Measurements from ENCODE around the gene ANKRD11.
"Not testable (repeated sequence)": the region's sequence is repeated elsewhere in the genome, so short reads cannot be mapped to it uniquely, and the experiment has no call there.

The ANKRD11 gene

DNA sequence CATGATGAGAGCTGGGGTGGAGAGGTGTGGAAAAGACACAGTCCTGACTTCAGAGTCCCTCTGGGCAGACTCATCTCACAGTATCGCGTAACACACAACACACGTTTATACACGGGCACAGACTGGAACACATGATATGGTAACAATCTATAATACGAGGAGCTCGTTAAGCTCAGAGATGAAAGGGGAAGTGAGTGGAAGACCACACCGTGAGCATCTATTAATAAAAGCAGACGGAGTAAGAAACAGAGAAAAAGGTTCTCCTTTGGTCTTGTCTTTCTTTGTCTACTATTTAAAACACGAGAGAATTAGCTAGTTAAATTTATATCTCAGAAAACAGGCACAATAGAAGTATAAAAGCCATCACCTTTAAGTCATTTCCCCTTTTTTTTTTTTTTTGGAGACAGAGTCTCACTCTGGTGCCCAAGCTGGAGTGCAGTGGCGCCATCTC, 13.5 kb downstream of the ANKRD11 start:
- DNase-seq = no peak

DNA sequence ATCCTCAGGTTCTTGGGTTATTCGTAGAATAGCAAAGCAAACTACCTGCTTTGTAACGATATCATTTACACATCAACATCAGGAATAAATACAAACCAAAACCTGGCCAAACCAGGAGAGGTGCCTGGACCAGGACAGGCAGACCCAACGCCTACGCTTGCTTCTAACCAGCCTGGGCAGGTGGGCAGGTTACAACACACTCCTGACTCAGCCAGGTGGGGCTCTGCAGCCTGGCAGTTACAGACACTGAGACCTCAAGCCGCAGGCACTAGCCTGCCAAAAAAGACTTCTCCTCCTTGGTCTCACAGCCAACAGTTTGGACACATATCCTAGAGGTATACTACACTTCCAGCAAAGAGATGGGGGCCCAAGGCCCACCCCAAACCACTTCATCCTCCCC, 14.0 kb downstream of the ANKRD11 start:
- no peak for DNase-seq

- DNase-seq = no peak
Observed at GRCh38 chr16:89475144-89475543, 15.2 kb downstream of the ANKRD11 start.

GRCh38 chr16:89473791-89474414, 16.5 kb downstream of the ANKRD11 start:
- DNase-seq = no peak

DNA sequence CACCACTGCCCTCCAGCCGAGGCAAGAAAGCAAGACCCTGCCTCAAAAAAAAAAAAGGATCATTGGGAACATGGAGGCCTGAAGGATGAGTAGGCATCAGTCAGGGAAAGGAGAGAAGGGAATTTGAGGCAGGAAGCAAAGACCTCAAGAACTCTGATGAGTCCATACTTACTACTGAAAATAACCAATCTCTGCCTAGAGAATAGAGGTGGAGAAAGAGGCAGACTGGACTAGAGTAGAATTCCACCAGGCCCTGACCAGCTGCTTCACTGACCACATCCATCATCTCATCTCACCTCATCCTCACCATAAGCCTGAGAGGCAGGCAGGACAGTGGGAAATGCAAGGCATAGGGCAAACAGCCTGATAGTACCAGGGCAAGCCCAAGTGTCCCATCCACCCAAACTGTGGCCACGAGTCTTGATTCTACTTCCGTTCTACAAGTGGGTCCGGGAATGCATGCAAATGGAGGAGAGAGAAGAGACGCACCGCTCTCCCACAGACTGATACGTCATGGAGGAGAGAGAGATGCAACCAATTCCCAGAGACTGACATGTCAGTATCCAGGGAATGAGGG, 17.1 kb downstream of the ANKRD11 start:
- no peak for DNase-seq

- DNase-seq = no peak
Observed at GRCh38 chr16:89472711-89473075, 17.7 kb downstream of the ANKRD11 start.

- no peak for DNase-seq
Observed at GRCh38 chr16:89467382-89467781, 23.0 kb downstream of the ANKRD11 start.

DNA sequence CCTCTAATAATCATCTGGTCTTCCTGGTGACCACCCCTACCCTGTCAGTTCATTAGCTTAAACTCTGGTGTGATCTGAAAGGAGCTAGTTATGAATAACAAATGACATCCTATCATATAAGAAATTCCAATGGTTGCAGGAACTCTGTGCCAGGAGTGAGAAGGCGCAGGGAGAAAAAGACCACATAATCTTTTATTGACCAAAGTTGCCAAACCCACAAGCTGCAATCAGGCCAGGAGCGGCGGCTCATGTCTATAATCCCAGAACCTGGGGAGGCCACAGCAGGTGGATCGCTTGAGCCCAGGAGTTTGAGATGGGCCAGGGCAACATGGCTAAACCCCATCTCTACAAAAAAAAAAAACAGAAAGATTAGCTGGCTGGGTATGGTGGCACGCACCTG, 23.4 kb downstream of the ANKRD11 start:
- DNase-seq = no peak

DNA sequence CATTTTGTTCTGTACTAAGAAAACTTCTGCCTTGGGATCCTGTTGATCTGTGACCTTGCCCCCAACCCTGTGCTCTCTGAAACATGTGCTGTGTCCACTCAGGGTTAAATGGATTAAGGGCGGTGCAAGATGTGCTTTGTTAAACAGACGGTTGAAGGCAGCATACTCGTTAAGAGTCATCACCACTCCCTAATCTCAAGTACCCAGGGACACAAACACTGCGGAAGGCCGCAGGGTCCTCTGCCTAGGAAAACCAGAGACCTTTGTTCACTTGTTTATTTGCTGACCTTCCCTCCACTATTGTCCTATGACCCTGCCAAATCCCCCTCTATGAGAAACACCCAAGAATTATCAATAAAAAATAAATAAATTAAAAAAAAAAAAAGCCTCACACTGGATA, 27.0 kb downstream of the ANKRD11 start:
- DNase-seq = not testable (repeated sequence)

DNA sequence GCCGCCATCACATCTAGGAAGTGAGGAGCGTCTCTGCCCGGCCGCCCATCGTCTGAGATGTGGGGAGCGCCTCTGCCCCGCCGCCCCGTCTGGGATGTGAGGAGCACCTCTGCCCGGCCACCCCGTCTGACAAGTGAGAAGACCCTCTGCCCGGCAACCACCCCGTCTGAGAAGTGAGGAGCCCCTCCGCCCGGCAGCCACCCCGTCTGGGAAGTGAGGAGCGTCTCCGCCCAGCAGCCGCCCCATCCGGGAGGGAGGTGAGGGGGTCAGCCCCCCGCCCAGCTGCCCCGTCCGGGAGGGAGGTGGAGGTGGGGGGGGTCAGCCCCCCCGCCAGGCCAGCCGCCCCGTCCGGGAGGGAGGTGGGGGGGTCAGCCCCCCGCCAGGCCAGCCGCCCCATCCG, 27.7 kb downstream of the ANKRD11 start:
- DNase-seq = not testable (repeated sequence)

DNA sequence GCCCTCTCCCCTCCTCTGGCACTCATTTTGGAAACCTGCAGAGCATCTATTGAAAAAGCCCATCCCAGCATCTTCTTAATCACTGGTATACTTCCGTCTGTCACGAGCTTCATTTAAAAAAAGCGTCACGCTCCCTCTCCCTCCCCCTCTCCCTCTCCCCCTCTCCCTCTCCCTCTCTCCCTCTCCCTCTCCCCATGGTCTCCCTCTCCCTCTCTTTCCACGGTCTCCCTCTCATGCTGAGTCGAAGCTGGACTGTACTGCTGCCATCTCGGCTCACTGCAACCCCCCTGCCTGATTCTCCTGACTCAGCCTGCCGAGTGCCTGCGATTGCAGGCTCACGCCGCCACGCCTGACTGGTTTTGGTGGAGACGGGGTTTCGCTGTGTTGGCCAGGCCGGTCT, 28.5 kb downstream of the ANKRD11 start:
- DNase-seq = not testable (repeated sequence)

- DNase-seq = no peak
Observed at GRCh38 chr16:89460556-89460955, 29.8 kb downstream of the ANKRD11 start.

DNA sequence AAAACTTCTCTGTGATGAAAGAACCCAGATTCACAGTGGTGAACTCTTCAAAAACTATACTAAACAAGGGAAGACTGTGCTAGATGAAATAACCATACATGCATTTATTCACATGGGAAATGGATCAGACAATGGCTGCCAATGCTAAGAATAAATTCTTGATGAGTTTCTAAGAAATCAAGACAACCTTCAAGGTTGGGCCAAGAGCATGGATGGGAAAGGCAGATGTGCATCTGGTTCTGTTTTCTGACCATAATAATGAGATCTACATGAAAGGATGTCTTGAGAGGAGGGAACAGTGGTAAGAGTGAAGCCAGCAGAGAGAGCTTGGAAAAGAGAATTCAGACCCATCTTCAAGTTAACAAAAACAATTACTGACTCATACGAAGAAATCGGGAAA, 31.4 kb downstream of the ANKRD11 start:
- DNase-seq = no peak

- no peak for DNase-seq
Observed at GRCh38 chr16:89458551-89458950, 31.8 kb downstream of the ANKRD11 start.

GRCh38 chr16:89456419-89456959, 33.9 kb downstream of the ANKRD11 start:
- DNase-seq = no peak

DNA sequence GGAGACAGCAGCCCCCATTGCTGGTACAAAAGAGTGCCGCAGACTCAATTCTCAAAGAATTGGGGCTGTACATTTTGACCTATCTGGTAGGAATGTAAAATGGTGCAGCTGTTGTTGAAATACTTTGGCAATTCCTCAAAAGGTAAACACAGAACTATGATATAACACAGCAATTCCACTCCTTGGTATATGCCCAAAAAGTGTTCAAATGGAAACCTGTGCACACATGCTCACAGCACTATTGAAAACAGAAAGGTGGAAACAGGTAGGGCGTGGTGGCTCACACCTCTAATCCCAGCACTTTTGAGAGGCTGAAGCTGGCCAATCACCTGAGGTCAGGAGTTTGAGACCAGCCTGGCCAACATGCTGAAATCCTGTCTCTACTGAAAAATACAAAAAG, 34.7 kb downstream of the ANKRD11 start:
- DNase-seq = no peak

DNA sequence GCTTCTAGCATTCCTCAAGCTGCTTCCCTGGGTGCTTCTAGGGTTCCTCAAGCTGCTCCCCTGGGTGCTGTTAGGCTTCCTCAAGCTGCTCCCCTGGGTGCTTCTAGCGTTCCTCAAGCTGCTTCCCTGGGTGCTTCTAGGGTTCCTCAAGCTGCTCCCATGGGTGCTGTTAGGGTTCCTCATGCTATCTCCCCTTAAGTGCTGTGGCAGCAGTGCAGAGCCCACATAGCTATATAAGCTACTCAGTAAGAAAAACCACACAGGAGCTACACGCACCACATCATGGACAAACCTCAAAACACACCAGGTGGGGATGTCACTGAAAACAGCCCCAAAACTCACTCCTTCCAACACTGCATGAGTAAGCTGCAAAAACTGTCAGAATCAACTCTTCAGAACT, 35.2 kb downstream of the ANKRD11 start:
- DNase-seq = no peak

GRCh38 chr16:89454378-89455125, 35.8 kb downstream of the ANKRD11 start:
- not testable (repeated sequence) for DNase-seq

DNA sequence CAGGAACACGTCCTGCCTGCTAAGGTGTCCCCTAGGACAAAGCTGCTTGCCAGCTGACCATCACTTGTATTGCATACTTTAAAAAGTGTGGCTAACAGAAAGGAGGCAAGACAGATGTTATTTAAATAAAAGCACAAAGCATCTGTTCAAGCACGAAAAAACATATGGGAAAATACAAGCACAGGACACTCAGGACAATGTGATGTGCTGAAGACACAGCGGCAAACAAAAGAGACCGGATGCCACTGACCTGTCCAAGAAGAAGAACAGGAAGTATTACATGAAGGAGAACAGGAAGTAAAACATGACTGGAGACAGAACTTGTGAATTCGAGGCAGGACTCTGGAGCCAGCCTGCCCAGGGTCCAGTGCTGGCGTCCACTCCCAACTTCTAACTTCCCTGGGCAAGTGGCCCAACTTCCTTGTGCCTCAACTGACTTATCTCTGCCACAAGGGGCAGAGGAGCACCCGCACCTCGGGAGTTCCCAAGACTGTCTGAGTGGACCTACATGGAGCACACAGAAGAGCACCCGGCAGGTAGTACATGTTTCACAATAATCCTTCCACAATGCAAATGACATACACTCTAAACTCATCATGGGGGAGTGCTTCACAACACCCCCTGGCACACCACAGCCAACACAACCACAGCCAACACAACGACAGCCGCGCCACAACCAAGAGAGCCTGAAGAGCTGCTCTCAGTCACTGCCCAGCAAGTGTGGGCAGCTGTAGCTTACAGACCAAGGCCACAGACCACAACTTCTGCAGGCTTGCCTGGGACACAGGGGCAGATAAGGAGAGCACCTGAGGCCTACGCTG, 36.6 kb downstream of the ANKRD11 start:
- peak in 1 of 2 experiments; percentile 46 for DNase-seq

GRCh38 chr16:89452925-89453324, 37.4 kb downstream of the ANKRD11 start:
- no peak for DNase-seq

GRCh38 chr16:89452241-89452640, 38.1 kb downstream of the ANKRD11 start:
- no peak for DNase-seq

- no peak for DNase-seq
Observed at GRCh38 chr16:89450537-89450936, 39.8 kb downstream of the ANKRD11 start.

- no peak for DNase-seq
Observed at GRCh38 chr16:89449726-89450335, 40.5 kb downstream of the ANKRD11 start.
